ENCODE data around the gene CIROP. TPM values are rescaled to one million over a fixed set of nuclear protein-coding genes. Genes with fewer than 3 reads are reported as not detected.

CIROP gene
- total and polyA plus RNA-seq, 8 donors: 0.06 to 0.08 TPM; not detected in 6

- intact Hi-C loops (cut with DNase I): loop anchor here in 1 of 2 donors (5.0 kb wide), 1 partner anchor 39 kb away; no protein-coding TSS in a partner anchor
- ATAC-seq (no peak), DNase-seq (no peak)
- H3K36me3 ChIP-seq: peaks cover 5 to 74% of the 10 kb centered on the region in 2 donors
- peaks cover 12 to 48% of the 10 kb centered on the region in 2 donors for H3K4me1 ChIP-seq
- H3K27me3 ChIP-seq: no peaks in the 10 kb centered on the region
- no peaks in the 10 kb centered on the region for H3K9me3 ChIP-seq
- H3K27ac ChIP-seq: no peak overlapping the region
- TF ChIP-seq CTCF (IDR thresholded peaks at IDR 0.05): no peak
- no peak overlapping the region for H3K4me3 ChIP-seq
These were observed 36.7 kb downstream of the CIROP start for GRCh38 chr14:23067847-23068788.

- no peak for TF ChIP-seq CTCF (IDR thresholded peaks at IDR 0.05)
- no peak for DNase-seq
- intact Hi-C loops (cut with DNase I): loop anchor here in 1 of 2 donors (5.0 kb wide), 1 partner anchor 40 kb away; no protein-coding TSS in a partner anchor
These were observed 37.7 kb downstream of the CIROP start for GRCh38 chr14:23066855-23067744.

GRCh38 chr14:23066368-23066767 is 38.4 kb downstream of the CIROP start:
- intact Hi-C loops (cut with DNase I): loop anchor here in 1 of 2 donors (5.0 kb wide), 1 partner anchor 41 kb away; no protein-coding TSS in a partner anchor
- H3K27ac ChIP-seq: no peak overlapping the region
- no peak for ATAC-seq

More at GRCh38 chr14:23066855-23067744, 37.7 kb downstream of the CIROP start:
- Histone ChIP-seq H3K36me3 (peaks cover 5 to 74% of the 10 kb centered on the region in 2 donors), H3K4me3 (no peak overlapping the region), H3K4me1 (peaks cover 6 to 48% of the 10 kb centered on the region in 2 donors), H3K27me3 (no peaks in the 10 kb centered on the region), H3K27ac (no peak overlapping the region), H3K9me3 (no peaks in the 10 kb centered on the region)
- ATAC-seq: no peak

GRCh38 chr14:23063601-23064000 is 41.2 kb downstream of the CIROP start:
- no peak for ATAC-seq
- Histone ChIP-seq H3K4me3 (no peak overlapping the region), H3K27ac (no peak overlapping the region), H3K27me3 (no peaks in the 10 kb centered on the region), H3K4me1 (peaks cover 0 to 18% of the 10 kb centered on the region in 2 donors), H3K9me3 (no peaks in the 10 kb centered on the region), H3K36me3 (peaks cover 5 to 100% of the 10 kb centered on the region in 2 donors)
- no peak for DNase-seq
- TF ChIP-seq CTCF (IDR thresholded peaks at IDR 0.05): no peak
- intact Hi-C loops (cut with DNase I): no loop called here

More at GRCh38 chr14:23066368-23066767, 38.4 kb downstream of the CIROP start:
- H3K4me1 ChIP-seq: peaks cover 0 to 44% of the 10 kb centered on the region in 2 donors
- H3K27me3 ChIP-seq: no peaks in the 10 kb centered on the region
- peaks cover 5 to 80% of the 10 kb centered on the region in 2 donors for H3K36me3 ChIP-seq
- DNase-seq: no peak
- H3K9me3 ChIP-seq: no peaks in the 10 kb centered on the region
- TF ChIP-seq CTCF (IDR thresholded peaks at IDR 0.05): no peak
- H3K4me3 ChIP-seq: no peak overlapping the region
